Measurements from ENCODE around the gene SLC35F6.

GRCh38 chr2:26725521-26725820 is 38.6 kb upstream of the SLC35F6 start:
- TF ChIP-seq POLR2A (IDR thresholded peaks at IDR 0.05) (no peak), CTCF (IDR thresholded peaks at IDR 0.05) (no peak), POLR2AphosphoS5 (IDR thresholded peaks at IDR 0.05) (no peak), EP300 (IDR thresholded peaks at IDR 0.05) (no peak)
